ENCODE measurements around the gene NOS1AP. TPM values are rescaled to one million over a fixed set of nuclear protein-coding genes. Genes with fewer than 3 reads are reported as not detected.

Gene NOS1AP
- total RNA-seq, 1 donor from 2014 or later: 2.0 TPM

GRCh38 chr1:162258394-162258793 lies 188.9 kb downstream of the NOS1AP start:
- no peak overlapping the region for H3K27ac ChIP-seq
- TF ChIP-seq POLR2AphosphoS5 (IDR thresholded peaks at IDR 0.05; ENCODE audit: insufficient read depth in 1 of 2, low read depth in 1 of 2) (no peak), POLR2A (IDR thresholded peaks at IDR 0.05) (no peak)
- TF ChIP-seq, protein P1, sequence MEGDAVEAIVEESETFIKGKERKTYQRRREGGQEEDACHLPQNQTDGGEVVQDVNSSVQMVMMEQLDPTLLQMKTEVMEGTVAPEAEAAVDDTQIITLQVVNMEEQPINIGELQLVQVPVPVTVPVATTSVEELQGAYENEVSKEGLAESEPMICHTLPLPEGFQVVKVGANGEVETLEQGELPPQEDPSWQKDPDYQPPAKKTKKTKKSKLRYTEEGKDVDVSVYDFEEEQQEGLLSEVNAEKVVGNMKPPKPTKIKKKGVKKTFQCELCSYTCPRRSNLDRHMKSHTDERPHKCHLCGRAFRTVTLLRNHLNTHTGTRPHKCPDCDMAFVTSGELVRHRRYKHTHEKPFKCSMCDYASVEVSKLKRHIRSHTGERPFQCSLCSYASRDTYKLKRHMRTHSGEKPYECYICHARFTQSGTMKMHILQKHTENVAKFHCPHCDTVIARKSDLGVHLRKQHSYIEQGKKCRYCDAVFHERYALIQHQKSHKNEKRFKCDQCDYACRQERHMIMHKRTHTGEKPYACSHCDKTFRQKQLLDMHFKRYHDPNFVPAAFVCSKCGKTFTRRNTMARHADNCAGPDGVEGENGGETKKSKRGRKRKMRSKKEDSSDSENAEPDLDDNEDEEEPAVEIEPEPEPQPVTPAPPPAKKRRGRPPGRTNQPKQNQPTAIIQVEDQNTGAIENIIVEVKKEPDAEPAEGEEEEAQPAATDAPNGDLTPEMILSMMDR (IDR thresholded peaks at IDR 0.05): no peak
- no peak overlapping the region for H3K4me3 ChIP-seq
- no peak for DNase-seq (ENCODE audit: extremely low spot score in 2 of 2)
- H3K36me3 ChIP-seq: no peaks in the 10 kb centered on the region
- no peaks in the 10 kb centered on the region for H3K27me3 ChIP-seq
- no peaks in the 10 kb centered on the region for H3K4me1 ChIP-seq
- intact Hi-C loops (cut with DNase I): no loop called here
- no peaks in the 10 kb centered on the region for H3K9me3 ChIP-seq

DNA sequence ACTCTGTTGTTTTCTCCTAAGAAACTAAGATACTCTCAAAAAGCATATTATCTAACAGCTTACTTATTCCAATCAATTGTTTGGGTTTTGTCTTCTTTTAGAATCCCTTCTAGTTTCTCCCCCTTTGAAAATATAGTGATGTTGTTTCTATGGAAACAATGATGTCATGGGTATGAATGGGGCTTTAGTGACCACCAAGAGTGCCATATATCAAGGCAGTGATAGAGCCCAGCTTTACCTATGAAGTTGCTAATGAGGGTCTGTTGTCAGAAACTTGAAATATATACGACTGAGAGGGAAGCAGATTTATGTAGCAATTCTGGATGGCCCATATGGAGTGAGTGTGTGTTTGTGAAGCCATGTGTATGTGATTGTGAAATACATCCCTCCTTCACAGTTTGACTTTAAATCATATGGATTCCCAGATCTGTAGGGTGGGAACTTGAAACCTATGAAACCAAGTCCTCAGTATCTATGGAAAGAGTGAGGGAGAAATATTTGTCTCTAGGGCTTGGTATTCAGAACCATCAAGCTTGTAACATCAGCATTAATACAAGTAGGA lies 190.5 kb downstream of the NOS1AP start:
- no peaks in the 10 kb centered on the region for H3K4me1 ChIP-seq
- DNase-seq (ENCODE audit: extremely low spot score in 2 of 2): no peak
- H3K4me3 ChIP-seq: no peak overlapping the region
- H3K9me3 ChIP-seq: no peaks in the 10 kb centered on the region
- no peaks in the 10 kb centered on the region for H3K27me3 ChIP-seq
- intact Hi-C loops (cut with DNase I): no loop called here
- H3K27ac ChIP-seq: no peak overlapping the region
- TF ChIP-seq POLR2AphosphoS5 (IDR thresholded peaks at IDR 0.05; ENCODE audit: insufficient read depth in 1 of 2, low read depth in 1 of 2) (no peak), POLR2A (IDR thresholded peaks at IDR 0.05) (no peak)
- TF ChIP-seq, protein P1 (IDR thresholded peaks at IDR 0.05): no peak
- H3K36me3 ChIP-seq: no peaks in the 10 kb centered on the region

GRCh38 chr1:162264108-162264507 lies 194.6 kb downstream of the NOS1AP start:
- no peak overlapping the region for H3K4me3 ChIP-seq
- no peak for DNase-seq (ENCODE audit: extremely low spot score in 2 of 2)
- intact Hi-C loops (cut with DNase I): no loop called here
- TF ChIP-seq, protein P1 (IDR thresholded peaks at IDR 0.05): no peak
- TF ChIP-seq POLR2A (IDR thresholded peaks at IDR 0.05) (no peak), POLR2AphosphoS5 (IDR thresholded peaks at IDR 0.05; ENCODE audit: insufficient read depth in 1 of 2, low read depth in 1 of 2) (no peak)
- H3K27me3 ChIP-seq: no peaks in the 10 kb centered on the region
- H3K36me3 ChIP-seq: no peaks in the 10 kb centered on the region
- no peaks in the 10 kb centered on the region for H3K4me1 ChIP-seq
- no peak overlapping the region for H3K27ac ChIP-seq
- no peaks in the 10 kb centered on the region for H3K9me3 ChIP-seq

DNA sequence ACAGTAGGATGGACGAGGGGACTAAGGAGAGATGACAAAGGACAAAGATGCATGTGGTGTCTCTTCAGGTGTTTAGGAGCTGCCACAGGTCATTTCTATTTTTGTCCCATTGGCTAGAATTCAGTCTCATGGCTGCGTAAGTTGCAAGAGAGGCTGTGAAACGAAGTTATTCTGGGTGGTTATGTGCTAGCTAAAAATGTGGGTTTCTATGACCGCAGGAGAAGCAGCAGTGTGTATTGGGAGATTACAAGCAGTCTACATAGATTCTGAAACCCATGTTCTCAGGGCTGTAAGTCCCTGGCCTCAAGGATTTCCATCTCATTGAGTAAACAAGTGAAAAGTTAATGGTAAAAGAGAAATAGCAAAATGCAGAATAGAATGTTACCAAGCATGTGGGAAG lies 196.5 kb downstream of the NOS1AP start:
- Histone ChIP-seq H3K27ac (no peak overlapping the region), H3K27me3 (no peaks in the 10 kb centered on the region), H3K4me1 (no peaks in the 10 kb centered on the region), H3K4me3 (no peak overlapping the region), H3K36me3 (no peaks in the 10 kb centered on the region), H3K9me3 (no peaks in the 10 kb centered on the region)
- no peak for DNase-seq (ENCODE audit: extremely low spot score in 2 of 2)
- TF ChIP-seq, protein P1 (IDR thresholded peaks at IDR 0.05): no peak
- TF ChIP-seq POLR2A (IDR thresholded peaks at IDR 0.05) (no peak), POLR2AphosphoS5 (IDR thresholded peaks at IDR 0.05; ENCODE audit: insufficient read depth in 1 of 2, low read depth in 1 of 2) (no peak)
- intact Hi-C loops (cut with DNase I): no loop called here

DNA sequence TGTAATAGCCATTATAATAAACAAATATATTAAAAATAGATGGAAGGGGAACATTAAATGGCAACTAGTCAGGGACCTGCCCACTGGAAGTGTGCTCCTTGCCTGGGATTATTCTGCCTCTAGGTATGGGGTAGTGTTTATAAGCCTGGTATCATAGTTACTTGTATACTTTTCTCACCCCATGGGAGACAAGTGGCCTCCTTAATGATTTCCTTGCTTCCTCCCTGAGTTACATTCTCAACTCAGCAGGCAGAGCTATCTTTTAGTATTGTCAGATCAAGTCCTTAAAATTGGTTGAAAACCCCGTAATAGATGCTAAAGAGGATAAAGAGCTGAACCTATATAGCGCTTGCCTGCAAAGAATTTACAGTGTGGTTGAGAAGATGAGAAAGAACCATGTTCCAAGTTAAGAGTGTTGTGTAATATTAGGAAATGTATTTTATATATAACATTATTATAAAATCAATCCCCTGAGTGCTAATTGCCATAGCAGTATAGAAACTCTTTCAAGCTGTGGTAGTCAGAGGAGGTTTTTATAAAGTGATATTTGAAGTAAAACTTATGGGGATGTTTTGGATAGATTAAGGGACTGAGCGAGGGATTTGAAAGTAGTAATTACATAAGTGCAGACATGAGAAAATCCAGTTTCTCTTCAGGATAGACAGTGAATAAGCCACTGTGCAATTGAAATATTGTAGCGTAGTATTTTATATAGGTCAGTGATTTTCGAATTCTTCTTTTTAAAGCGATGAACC lies 200.7 kb downstream of the NOS1AP start:
- DNase-seq (ENCODE audit: extremely low spot score in 2 of 2): no peak
- Histone ChIP-seq H3K4me1 (no peaks in the 10 kb centered on the region), H3K4me3 (no peak overlapping the region), H3K36me3 (no peaks in the 10 kb centered on the region), H3K27ac (no peak overlapping the region), H3K27me3 (no peaks in the 10 kb centered on the region), H3K9me3 (no peaks in the 10 kb centered on the region)
- TF ChIP-seq, protein P1 (IDR thresholded peaks at IDR 0.05): no peak
- TF ChIP-seq POLR2AphosphoS5 (IDR thresholded peaks at IDR 0.05; ENCODE audit: insufficient read depth in 1 of 2, low read depth in 1 of 2) (no peak), POLR2A (IDR thresholded peaks at IDR 0.05) (no peak)
- intact Hi-C loops (cut with DNase I): loop anchor here (10.0 kb wide), 1 partner anchor 215 kb away; no protein-coding TSS in a partner anchor

Measured in vagina (tissue), 2 donors.